ENCODE measurements around the gene CEBPA.
A peak's percentile ranks its signal among the peaks of the same experiment; 100 is the strongest.

Gene CEBPA

DNA sequence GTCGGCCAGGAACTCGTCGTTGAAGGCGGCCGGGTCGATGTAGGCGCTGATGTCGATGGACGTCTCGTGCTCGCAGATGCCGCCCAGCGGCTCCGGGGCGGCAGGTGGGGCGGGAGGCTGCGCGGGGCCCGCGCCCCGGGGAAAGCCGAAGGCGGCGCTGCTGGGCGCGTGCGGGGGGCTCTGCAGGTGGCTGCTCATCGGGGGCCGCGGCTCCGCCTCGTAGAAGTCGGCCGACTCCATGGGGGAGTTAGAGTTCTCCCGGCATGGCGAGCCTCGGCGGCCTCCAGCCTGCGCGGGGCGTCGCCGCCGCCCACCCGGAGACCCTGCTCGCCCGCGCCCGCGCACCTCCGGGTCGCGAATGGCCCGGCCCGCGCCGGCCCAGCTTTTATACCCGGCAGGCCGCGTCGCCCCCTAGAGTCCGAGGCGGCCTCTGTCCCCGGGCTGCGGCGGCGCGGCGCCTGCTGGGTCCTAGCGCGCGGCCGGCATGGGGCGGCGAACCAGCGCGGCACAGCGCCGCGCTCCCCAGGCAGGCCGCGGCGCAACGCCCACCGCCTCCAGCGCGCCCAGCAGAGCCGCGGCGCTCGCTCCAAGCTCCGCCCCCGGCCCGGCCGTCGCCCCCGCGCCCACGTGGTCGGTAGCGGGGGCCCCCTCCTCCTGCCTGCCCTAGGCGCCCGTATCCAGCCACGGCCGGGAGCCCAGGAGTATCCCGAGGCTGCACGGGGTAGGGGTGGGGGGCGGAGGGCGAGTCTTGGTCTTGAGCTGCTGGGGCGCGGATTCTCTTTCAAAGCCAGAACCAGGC, at the start of gene CEBPA:
CEBPA (minus strand) TSS at position 360 of the 799 bp plus-strand sequence; CDS start at position 240, 120 bp downstream.
- DNase-seq: peak; percentile 93

DNA sequence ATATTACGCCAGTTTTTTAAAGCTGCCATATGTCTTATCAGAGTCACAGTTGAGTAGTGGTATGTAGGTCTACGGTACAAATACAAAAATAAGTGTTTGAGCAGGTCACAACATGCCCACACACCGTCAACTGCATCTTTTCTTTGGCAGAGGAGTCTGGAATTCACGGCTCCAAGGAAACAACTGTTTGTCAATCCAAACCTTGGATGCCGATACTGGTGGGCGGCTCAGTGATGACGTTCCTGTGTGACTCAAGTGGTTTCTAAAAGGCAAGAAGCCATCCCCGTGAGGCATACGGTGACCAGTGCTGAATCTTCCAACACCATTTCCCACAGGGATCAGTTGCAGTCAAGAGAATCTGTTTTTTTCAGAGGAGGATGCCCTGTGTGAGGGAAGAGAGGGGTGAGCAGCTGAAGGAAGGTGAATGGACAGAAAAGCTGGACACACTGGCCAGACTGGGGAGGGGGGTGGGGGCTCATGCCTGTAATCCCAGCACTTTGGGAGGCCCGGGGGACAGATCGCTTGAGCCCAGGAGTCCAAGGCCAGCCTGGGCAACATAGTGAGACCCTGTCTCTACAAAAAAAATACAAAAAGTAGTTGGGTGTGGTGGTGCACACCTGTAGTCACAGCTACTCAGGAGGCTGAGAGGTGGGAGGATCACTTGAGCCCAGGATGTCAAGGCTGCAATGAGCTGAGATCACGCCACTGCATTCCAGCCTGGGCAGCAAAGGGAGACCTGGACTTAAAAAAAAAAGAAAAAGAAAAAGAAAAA, 48.4 kb upstream of the CEBPA start:
- DNase-seq: no peak

DNA sequence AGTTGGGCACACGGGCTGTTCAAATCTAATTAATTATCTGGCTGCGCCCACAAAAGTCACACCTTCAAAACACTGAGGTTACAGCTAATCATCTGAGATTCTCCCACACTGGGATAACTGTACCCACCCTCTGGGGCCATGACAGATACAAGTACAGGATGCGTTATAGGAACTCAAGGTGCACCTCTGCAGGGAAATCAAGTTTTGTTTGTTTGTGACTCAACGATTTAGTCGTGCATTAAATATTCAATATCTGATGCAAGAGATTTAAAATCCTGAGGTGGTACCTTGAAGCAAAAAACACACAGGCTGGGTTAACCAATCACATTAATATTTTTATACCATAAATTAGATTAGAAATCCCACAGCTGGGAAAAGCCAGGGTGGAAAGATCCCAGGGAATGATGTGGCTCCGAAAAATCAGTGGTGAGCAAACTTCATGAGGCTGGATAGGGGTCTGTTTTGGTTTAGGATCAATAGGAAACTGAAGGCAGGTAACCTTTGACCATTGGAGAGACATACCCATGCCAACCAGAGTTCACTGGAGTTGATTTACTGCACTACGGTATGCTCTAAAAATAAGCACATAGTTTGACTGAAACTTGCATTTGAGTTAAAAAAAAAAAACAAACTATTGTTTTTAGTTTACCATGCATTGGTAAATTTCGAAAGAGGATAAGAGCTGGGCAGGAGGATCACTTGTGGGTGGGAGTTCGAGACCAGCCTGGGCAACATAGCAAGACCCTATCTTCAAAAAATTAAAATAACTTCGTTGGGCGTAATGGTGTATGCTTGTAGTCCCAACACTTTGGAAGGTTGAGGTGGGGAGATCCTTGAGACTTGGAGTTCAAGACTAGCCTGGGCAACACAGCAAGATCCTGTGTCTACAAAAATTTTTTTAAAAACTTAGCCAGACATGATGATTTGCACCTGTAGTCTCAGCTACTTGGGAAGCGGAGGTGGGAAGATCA, 47.3 kb upstream of the CEBPA start:
- no peak for DNase-seq

DNA sequence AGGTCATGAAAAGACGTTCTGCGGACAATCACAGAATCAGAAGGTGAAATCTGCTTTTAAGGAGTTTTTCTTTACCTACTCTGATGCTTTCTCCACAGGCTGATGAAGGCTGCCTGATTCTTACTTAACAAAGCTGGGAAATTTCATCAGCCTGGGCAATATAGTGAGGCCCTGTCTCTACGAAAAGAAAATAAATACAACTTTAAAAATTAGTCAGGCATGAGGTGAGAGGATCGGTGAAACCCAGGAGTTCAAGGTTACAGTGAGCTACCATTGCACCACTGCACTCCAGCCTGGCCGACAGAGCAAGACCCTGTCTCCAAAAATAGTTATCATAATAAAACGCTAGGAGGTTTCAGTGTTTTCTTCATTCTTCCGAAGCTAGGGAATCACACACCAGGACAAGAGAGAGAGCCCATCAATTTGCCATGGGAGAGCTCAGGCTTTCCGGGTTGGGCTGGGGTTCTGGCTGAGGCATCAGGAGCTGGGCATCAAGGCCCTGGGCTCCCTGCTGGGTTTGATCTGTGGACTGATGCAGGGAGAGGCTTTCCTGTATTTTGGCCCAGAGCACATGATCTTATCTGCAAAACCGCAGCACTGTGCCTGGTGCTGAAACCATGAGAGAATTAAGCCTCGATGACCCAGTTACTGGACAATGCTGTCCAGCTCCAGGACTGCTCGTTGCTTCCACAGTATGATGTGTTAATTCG, 46.1 kb upstream of the CEBPA start:
- DNase-seq: peak; percentile 67

DNA sequence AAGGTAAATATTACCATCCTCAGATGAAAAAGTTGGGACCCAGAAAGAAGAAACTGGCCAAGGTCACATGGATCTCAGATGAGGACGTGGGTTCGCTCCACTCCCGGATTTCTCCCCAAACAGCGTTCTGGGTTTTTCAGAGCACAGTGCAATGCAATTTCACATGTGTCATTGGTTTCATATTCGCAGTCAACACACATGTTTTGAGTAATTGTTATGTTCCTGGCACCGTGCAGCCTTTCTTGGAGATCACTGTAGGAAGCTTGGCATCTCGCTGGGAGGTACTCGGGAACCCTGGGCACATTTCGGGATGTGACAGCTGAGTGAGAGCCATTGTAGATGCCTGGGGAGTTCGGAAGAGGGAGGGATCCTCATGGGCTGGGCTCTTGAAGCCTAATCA, 45.0 kb upstream of the CEBPA start:
- DNase-seq: no peak

DNA sequence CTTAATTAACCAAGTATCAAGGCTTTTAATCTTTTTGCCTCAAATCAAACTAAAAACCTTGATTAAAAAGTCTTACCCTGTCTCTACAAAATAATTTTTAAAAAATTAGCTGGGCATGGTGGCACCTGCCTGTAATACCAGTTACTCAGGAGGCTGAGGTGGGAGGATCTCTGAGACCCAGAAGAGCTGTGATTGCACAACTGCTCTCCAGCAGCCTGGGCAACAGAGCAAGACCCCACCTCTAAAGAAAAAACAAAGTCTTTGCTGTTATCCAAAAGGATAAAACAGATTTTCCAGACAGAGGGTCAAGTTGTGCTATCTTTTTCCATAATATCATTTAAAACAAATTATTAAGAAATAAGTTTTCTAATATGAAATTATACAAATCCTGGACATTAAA, 44.3 kb upstream of the CEBPA start:
- no peak for DNase-seq

DNA sequence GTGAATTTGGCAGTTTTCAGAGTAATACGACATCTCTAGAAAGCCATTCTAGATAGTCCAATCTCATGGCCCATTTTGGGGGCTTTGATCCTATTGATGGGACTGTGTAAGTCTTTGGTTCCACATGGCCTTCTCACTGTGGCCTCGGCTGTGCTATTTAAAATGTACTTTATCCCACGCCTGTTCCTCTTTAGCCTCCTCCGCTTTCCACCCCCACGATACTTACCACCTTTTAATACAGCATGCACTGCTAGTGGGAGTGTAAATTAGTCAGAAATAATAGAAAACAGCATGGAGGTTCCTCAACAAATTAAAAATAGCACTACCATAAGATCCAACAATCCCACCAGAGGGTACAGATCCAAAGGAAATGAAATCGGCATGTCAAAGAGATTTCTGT, 42.8 kb upstream of the CEBPA start:
- DNase-seq: no peak

DNA sequence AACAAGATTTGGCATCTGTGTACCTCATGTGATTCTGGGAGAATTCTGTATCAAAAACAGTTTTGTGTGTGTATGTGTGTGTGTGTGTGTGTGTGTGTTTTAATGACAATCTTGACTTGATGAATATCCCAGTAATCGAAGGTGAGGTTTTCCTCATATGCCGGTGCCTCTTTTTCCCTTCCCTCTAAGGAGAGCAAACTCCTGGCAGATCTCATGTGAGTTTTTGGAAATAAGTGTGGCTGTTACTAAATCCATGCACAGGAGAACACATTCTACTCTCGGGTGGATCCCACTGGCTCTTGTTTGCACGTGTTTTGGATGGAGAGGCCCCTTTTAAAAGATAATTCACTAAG, 42.2 kb upstream of the CEBPA start:
- no peak for DNase-seq

DNA sequence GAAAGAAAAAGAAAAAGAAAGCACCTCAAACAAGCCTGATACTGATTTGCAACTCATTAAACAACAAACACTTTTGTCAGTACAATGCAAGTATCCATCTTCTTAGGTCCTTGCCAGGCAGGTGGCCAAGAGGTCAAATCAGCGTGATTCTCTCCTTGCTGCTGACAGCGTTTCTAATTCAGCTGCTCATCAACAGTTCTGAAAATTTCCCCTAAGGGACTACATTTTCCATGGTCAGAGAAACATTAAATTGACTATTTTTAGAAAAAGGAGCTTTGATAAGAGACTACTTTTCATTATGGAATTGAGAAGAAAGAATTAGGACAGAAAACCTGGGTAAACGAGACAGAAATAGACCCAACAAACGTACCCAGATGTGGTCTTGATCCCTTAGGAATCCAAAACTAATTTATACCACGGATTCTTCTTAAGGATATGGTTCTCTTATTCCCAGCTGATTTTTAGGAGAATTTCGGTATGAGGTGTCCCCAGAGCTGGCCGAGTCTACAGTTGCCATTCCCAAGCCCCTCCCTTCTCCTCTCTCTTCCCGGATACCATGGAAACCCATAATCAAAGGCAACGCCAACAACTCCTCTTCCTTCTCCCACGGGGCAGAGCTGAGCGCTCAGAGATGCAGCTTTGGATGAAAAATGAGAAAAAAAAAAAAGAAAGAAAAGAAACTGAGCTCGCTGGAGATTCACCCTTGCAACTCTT, 41.7 kb upstream of the CEBPA start:
- DNase-seq: no peak

DNA sequence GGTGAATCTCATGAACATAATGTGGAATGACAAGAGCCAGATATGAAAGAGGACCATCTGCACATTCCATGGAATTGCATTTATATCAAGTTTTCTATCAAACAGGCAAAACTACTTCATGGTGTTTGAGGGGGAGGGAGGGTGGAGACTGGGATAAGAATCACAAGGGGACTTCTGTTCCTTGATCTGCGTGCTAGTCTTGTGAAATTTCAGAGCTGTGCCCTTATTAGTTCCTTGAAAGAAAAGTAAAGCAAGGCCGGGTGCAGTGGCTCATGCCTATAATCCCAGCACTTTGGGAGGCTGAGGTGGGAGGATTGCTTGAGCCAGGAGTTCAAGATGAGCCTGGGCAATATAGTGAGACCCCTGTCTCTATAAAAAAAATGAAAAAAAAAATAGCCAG, 41.0 kb upstream of the CEBPA start:
- DNase-seq: no peak

DNA sequence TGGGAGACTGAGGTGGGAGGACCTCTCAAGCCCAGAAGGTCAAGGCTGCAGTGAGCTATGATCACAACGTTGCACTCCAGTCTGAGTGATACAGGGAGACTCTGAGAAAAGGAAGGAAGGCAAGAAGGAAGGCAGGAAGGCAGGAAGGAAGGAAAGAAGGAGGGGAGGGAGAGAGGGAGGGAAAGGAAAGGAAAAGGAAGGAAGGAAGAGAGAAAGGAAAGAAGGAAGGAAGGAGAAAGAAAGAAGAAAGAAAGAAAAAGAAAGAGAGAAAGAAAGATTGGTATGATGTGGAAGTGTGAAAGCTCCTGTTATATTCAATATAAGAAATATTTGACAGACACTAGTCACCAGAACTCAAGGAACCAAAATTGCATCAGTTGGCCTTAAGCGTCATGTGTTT, 38.7 kb upstream of the CEBPA start:
- no peak for DNase-seq

DNA sequence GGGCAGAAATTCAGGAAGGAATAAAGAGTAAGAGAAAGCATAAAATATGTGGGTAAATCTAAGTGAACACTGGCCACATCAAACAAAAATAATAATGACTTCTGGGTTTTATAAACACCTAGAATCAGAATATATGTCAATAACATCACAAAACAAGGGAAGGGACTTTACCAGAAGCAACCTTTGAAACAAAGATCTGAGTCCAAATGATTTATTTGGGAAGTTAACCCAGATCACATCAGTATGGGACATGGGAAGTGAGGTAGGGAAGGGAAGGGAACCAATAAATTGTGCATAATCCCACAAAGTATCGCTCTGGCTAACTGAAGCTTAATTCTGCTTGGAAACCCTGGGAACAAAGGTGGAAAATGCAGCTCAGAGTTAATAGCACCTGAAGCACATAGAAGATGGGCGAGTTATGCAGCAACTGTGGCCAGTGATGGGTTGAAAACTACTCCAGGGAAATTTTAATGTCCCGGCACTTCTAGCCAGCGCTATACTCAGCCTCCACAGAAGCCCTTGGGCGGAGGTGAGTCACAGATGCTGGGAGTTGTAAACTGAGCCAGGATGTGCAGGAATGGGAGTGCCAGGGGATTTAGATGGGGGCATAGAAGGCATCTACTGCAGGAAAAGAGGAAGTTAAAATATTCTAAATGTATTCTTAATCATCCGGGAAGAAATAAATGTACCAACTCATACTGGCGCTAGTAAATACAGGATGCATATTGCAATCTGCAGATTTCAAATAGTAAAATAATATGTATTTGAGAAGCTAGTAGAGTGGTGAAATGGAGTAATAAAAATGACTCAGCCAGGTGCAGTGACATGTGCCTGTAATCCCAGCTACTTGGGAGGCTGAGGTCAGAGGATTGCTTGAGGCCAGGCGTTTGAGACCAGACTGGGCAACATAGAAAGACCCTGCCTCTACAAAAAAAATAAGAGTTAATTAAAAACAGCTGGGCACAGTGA, 37.0 kb upstream of the CEBPA start:
- peak; percentile 58 for DNase-seq

DNA sequence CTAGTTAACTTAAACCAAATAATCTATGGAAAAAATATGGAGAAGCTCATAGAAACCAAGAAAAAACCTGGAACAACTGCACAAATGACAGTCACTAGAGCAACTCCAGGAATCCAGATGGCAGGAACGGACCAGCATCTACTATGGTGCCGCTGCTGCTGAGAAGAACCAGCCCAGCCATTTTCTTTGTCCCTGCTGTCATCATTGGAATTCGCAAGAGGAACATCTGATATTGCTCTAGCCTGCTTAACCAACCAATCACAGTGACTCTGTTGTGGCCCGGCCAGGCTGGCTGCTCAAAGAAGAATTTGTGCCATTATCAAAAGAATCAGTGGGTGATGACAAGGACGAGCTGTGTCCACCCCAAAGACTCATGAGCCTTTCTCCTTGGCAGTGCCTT, 33.1 kb upstream of the CEBPA start:
- DNase-seq: no peak

DNA sequence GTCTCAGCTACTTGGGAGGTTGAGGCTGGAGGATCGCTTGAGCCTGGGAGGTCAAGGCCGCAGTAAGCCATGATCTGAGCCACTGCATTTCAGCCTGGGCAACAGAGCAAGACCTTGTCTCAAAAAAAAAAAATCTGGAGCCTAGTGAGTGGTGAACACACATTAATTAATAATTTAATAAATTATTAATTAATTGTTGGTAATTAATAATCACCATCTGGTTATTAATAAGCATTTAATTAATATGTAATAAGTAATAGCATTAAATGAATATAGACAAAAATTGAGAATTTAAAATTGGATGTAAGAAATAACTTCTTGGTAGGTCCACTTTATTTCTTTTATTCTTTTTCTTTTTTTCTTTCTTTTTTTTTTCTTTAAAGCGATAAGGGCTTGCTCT, 31.9 kb upstream of the CEBPA start:
- no peak for DNase-seq

DNA sequence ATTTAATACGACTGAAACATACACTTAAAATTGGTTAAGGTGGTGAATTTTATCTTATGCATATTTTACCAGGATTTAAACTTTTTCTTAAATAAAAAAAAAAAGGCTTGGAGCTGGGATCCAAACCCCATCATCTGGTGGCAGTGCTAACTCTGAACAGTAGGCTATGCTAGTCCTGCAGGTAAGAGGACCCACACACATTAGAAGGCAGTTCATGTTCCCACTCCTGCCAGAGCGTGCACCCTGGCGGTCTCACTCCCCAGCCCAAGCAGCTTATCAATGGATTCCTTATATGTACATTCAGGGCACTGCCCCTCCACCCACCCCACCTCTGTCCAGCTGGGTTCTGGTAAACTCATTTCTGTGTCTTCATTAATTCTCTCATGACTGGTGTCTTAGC, 31.3 kb upstream of the CEBPA start:
- no peak for DNase-seq

DNA sequence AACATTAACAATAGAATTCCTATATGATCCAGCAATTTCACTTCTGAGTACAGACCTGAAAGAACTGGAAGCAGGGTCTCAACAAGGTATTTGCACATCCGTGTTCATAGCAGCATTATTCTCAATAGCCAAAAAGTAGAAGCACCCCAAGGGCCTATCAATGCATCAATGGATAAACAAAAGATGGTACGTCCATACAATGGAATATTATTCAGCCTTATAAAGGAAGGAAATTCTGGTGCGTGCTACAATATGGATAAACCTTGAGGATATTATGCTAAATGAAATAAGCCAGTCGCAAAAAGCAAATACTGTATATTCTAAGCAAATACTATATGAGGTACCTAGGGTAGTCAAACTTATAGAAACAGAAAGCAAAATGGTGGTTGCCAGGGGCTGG, 30.8 kb upstream of the CEBPA start:
- no peak for DNase-seq

DNA sequence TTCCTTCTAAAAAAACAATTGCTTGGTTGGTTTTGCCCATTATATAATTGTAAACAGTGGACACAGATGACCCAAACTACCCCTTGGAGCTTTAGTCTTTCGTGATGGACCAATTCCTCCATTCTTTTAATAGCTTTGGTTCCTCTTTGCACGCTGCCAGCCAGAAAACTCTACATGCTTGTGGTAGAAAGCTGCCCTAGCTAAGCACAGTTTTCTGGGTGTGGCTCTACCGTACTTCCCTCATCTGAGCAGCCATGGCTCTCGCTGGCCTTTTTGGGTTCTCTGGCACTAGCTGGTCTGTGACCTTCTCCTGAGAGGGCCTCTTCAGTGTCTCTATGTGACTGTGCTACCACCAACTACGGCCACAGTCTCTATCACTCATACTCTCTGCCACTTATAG, 29.9 kb upstream of the CEBPA start:
- no peak for DNase-seq

DNA sequence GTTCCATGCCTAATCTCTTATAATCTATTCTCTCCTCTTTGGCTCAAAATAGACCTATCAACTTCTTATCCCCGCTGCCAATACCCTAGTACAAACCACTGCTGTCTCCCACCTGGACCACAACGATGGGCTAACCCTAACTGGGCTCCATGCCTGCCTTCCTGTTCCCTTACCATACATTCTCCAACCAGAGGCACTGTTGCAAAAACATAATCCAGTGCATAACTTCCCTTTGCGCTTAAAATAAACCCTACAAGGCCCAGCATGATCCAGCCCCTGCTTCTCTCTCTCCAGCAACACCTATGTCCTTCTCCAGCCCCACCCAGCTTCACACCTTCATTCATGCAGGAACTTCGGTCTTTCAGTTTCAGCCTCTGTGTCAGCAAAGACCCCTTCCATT, 27.4 kb upstream of the CEBPA start:
- no peak for DNase-seq

DNA sequence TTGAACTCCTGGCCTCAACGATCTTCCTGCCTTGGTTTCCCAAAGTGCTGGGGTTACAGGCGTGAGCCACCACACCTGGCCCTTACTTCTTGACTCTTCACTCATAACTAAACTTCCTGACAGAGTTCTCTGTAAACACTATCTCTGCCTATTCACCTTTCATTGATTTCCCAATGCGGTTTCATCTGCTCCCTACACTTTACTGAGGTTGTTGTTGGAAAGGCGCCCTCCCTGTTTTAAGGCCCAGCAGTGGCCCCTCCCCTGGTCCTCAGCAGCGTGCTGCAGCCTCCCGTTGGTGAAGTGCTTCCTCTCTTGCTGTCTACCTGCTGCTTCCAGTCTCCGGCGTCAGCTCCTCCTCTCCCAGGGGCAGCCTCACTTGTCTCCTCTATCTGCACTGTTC, 26.7 kb upstream of the CEBPA start:
- no peak for DNase-seq

DNA sequence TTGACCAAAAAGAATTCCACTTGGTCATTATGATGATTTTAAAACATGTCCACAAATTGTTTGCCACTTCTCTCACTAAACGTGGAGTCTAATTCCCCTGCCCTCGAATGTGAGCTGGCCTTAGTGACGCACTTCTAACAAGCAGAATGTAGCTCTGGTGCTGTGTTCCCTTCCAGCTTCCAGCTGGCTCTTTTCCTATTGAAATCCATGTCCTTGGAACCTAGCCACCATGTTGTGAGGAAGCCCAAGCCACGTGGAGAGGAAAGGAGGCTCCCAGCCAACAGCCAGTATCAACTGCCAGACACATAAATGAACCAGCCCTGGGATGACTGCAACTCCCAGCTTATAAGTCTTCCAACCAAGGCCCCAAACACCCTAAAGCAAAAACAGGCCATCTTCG, 23.6 kb upstream of the CEBPA start:
- no peak for DNase-seq

DNA sequence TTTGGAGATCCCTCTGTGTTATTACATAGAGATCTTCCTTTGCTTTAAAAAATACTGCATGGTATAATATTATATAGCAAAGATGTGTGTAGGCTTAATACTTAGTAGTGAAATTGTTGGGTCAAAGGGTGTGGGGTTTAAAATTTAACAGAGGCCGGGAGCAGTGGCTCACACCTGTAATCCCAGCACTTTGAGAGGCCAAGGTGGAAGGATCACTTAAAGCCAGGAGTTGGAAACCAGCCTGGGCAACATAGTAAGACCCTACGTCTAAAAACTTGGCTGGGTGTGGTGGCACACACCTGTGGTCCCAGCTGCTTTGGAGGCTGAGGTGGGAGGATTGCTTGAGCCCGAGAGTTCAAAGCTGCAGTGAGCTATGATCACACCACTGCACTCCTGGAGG, 22.3 kb upstream of the CEBPA start:
- no peak for DNase-seq
